Measurements from ENCODE around the gene C8G.

DNA sequence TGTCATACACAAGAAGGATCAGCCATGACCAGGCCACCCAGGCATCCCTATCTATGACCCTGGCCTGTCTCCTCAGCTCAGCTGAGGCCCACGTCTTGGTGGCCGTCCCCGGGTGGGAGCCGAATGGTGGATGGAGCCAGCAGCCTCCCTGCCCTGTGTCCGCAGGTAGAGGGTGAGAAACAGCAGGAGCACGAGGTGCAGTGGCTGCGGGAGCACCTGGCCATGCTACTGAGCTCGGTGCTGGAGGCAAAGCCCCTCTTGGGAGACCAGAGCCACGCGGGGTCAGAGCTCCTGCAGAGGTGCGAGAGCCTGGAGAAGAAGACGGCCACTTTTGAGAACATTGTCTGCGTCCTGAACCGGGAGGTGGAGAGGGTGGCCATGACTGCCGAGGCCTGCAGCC, 25.0 kb upstream of the C8G start:
- no peak for TF ChIP-seq POLR2A (IDR thresholded peaks at IDR 0.05; ENCODE audit: low read length)
- no peak for TF ChIP-seq GATA1 (IDR thresholded peaks at IDR 0.05; ENCODE audit: low read depth, low read length)

Data from erythroblast (primary cell).